Sigmoid colon (tissue), 7 donors: Measurements from ENCODE around the gene IFT20. TPM values are rescaled to one million over a fixed set of nuclear protein-coding genes. Genes with fewer than 3 reads are reported as not detected.
"Not testable (repeated sequence)": the region's sequence is repeated elsewhere in the genome, so short reads cannot be mapped to it uniquely, and the experiment has no call there.

Experiments
- DNase-seq: peaks from one replicate; pipeline ENCODE4 v3.0.0-alpha.2; 2019
- H3K27ac ChIP-seq, 4 donors: fragments of 200-600 bp; sonication (generic); one replicate each; pipeline ENCODE4 v1.5.1; 2016 to 2019; ENCODE audit warnings: mild to moderate bottlenecking in 1 of 4
- H3K27me3 ChIP-seq, 3 donors: fragments of 200-600 bp; sonication (generic); one replicate each; pipeline ENCODE4 v1.5.1; 2019; ENCODE audit warnings: mild to moderate bottlenecking in 1 of 3
- H3K36me3 ChIP-seq, 4 donors: fragments of 200-600 bp; sonication (generic); one replicate each; pipeline ENCODE4 v1.5.1; 2016 to 2019
- H3K4me1 ChIP-seq, 4 donors: fragments of 200-600 bp; sonication (generic); one replicate each; pipeline ENCODE4 v1.5.1; 2017 to 2019
- H3K4me3 ChIP-seq, 4 donors: fragments of 200-600 bp; sonication (generic); one replicate each; pipeline ENCODE4 v1.5.1; 2017 to 2019; ENCODE audit warnings: mild to moderate bottlenecking in 2 of 4, moderate library complexity in 1 of 4
- H3K9me3 ChIP-seq, 4 donors: fragments of 200-600 bp in 3 of 4; sonication (generic) in 3 of 4; one replicate each; pipeline versions ENCODE4 v1.5.1 to v1.6.1; 2013 to 2019
- CTCF ChIP-seq, 4 experiments: fragments of 450-650 bp in 3 of 4; fragments of 200-600 bp in 1 of 4; IDR thresholded peaks; one replicate each; pipeline ENCODE4 v1.5.1; 2016 to 2019; ENCODE audit warnings: antibody characterized with exemption in 4 of 4, mild to moderate bottlenecking in 3 of 4, moderate library complexity in 2 of 4
- EP300 ChIP-seq, 4 donors: sonication (generic); formaldehyde crosslinking; IDR thresholded peaks; one replicate each; pipeline ENCODE4 v1.6.1; 2017; ENCODE audit warnings: antibody characterized with exemption in 4 of 4
- POLR2A ChIP-seq, 2 donors: fragments of 450-650 bp; IDR thresholded peaks; one replicate each; pipeline ENCODE4 v1.6.1; 2016; ENCODE audit warnings: antibody characterized with exemption in 2 of 2, mild to moderate bottlenecking in 2 of 2, moderate library complexity in 2 of 2
- POLR2AphosphoS5 ChIP-seq, 4 donors: sonication (generic); formaldehyde crosslinking; IDR thresholded peaks; one replicate each; pipeline ENCODE4 v1.6.1; 2017; ENCODE audit warnings: antibody characterized with exemption in 4 of 4
- WGBS, 2 donors: extraction: QIAGEN DNeasy Blood & Tissue Kit; methylation state at CpG; one replicate each; pipeline ENCODE4 v1.1.7; 2013; 5-methylcytosine and 5-hydroxymethylcytosine counted together
- intact Hi-C: fragments of 100-400 bp; cut with DNase I; formaldehyde crosslinking; loops from one replicate; pipeline ENCODE4 v1.15.1; 2023
- polyA plus RNA-seq, 3 donors: library from polyadenylated mRNA; stranded (reverse); fragments of 200-250 nt; gene quantifications; one replicate each; pipeline ENCODE4 v1.2.3, GENCODE V29; 2013
- total RNA-seq, 4 donors: library from RNA; depleted of rRNA; stranded (reverse); fragments of >200 nt; gene quantifications; one replicate each; pipeline ENCODE4 v1.1.0, GENCODE V29; 2016
- donor health status: healthy with polysubstance abuse.
- donor health status: Bipolar disorder and iron deficiency.
- donor health status: healthy.

Gene IFT20
- total and polyA plus RNA-seq, 7 donors = 32.5 to 73.6 (median 58.4) TPM

- H3K27me3 ChIP-seq = no peaks in the 10 kb centered on the region
- H3K4me1 ChIP-seq = peaks cover 0 to 33% (median 25%) of the 10 kb centered on the region in 4 donors
- intact Hi-C loops = loop anchor here (5.0 kb wide), 1 partner anchor 613 kb away; the partner anchor contains the start of gene PHF12
- no peak overlapping the region for H3K4me3 ChIP-seq
- H3K27ac ChIP-seq = peak overlapping the region in 1 of 4 donors; percentile 8
- H3K36me3 ChIP-seq = peaks cover 26 to 50% (median 41%) of the 10 kb centered on the region in 4 donors
- H3K9me3 ChIP-seq = no peaks in the 10 kb centered on the region
- WGBS, 2 donors = 96 to 97% methylated on average over 15 of the region's 15 CpGs
- TF ChIP-seq POLR2A (IDR thresholded peaks at IDR 0.05) = no peak
- TF ChIP-seq CTCF (IDR thresholded peaks at IDR 0.05) = no peak
- no peak for TF ChIP-seq EP300 (IDR thresholded peaks at IDR 0.05)
- TF ChIP-seq POLR2AphosphoS5 (IDR thresholded peaks at IDR 0.05) = no peak
- no peak for DNase-seq
These were observed 4.2 kb upstream of the IFT20 start for GRCh38 chr17:28339431-28339830.

- not testable (repeated sequence) for DNase-seq, H3K27me3 ChIP-seq, H3K4me3 ChIP-seq, H3K9me3 ChIP-seq
- Histone ChIP-seq H3K4me1 (peaks cover 0 to 40% (median 32%) of the 10 kb centered on the region in 4 donors), H3K36me3 (peaks cover 25 to 46% (median 36%) of the 10 kb centered on the region in 4 donors), H3K27ac (peak overlapping the region in 2 of 4 donors; percentile 8 to 38)
- intact Hi-C loops = loop anchor here (5.0 kb wide), 1 partner anchor 614 kb away; the partner anchor contains the start of gene PHF12
- WGBS, 2 donors = 90 to 93% methylated on average over 8 of the region's 8 CpGs
These were observed 3.5 kb upstream of the IFT20 start for GRCh38 chr17:28338769-28339212.

GRCh38 chr17:28338056-28338768, 2.9 kb upstream of the IFT20 start:
- H3K9me3 ChIP-seq = no peaks in the 10 kb centered on the region
- H3K4me1 ChIP-seq = peaks cover 0 to 45% (median 37%) of the 10 kb centered on the region in 4 donors
- no peaks in the 10 kb centered on the region for H3K27me3 ChIP-seq
- peak overlapping the region in 3 of 4 donors; percentile 8 to 38 (median 29) for H3K27ac ChIP-seq
- no peak overlapping the region for H3K4me3 ChIP-seq
- 79 to 80% methylated on average over 5 of the region's 5 CpGs for WGBS, 2 donors
- DNase-seq = no peak
- intact Hi-C loops = loop anchor here (5.0 kb wide), 1 partner anchor 614 kb away; the partner anchor contains the start of gene PHF12
- peaks cover 25 to 40% (median 34%) of the 10 kb centered on the region in 4 donors for H3K36me3 ChIP-seq
- no peak for TF ChIP-seq POLR2A (IDR thresholded peaks at IDR 0.05)
- no peak for TF ChIP-seq EP300 (IDR thresholded peaks at IDR 0.05)
- no peak for TF ChIP-seq CTCF (IDR thresholded peaks at IDR 0.05)
- TF ChIP-seq POLR2AphosphoS5 (IDR thresholded peaks at IDR 0.05) = no peak

- no peak for TF ChIP-seq EP300 (IDR thresholded peaks at IDR 0.05)
- TF ChIP-seq POLR2AphosphoS5 (IDR thresholded peaks at IDR 0.05) = peak in 1 of 4 donors; percentile 53
- H3K27me3 ChIP-seq = no peaks in the 10 kb centered on the region
- H3K36me3 ChIP-seq = peaks cover 16 to 29% (median 26%) of the 10 kb centered on the region in 4 donors
- peak; percentile 71 for DNase-seq
- H3K4me1 ChIP-seq = peaks cover 0 to 48% (median 41%) of the 10 kb centered on the region in 4 donors
- H3K9me3 ChIP-seq = no peaks in the 10 kb centered on the region
- peak overlapping the region; percentile 72 to 99 (median 81) for H3K4me3 ChIP-seq
- H3K27ac ChIP-seq = peak overlapping the region; percentile 93 to 95 (median 94)
- WGBS, 2 donors = 5 to 9% methylated on average over 29 of the region's 29 CpGs
- intact Hi-C loops = loop anchor here (1.0 to 5.0 kb wide), 3 partner anchors 17 to 616 kb away; partner anchors contain the start of genes PHF12, POLDIP2 and TMEM97
These were observed 943 bp upstream of the IFT20 start for GRCh38 chr17:28335959-28336871.

GRCh38 chr17:28334666-28335200, 539 bp downstream of the IFT20 start:
- Histone ChIP-seq H3K36me3 (peaks cover 12 to 29% (median 23%) of the 10 kb centered on the region in 4 donors), H3K27ac (peak overlapping the region; percentile 85 to 95 (median 93)), H3K27me3 (no peaks in the 10 kb centered on the region), H3K4me3 (peak overlapping the region; percentile 72 to 99 (median 81)), H3K9me3 (no peaks in the 10 kb centered on the region), H3K4me1 (peaks cover 0 to 48% (median 41%) of the 10 kb centered on the region in 4 donors)
- TF ChIP-seq EP300 (IDR thresholded peaks at IDR 0.05) = no peak
- no peak for TF ChIP-seq POLR2AphosphoS5 (IDR thresholded peaks at IDR 0.05)
- TF ChIP-seq POLR2A (IDR thresholded peaks at IDR 0.05) = no peak
- no peak for TF ChIP-seq CTCF (IDR thresholded peaks at IDR 0.05)
- intact Hi-C loops = loop anchor here (1.0 to 5.0 kb wide), 3 partner anchors 16 to 618 kb away; partner anchors contain the start of genes PHF12, POLDIP2 and TMEM97
- WGBS, 2 donors = 6 to 11% methylated on average over 18 of the region's 18 CpGs
- DNase-seq = peak; percentile 47
